Epithelial cell of prostate (primary cell): ENCODE results near the gene WDR27.

Source experiments
- DNase-seq: peaks from one replicate; pipeline ENCODE4 v3.0.0-alpha.2; 2011; ENCODE audit warnings: low read depth, low spot score
- H3K27ac ChIP-seq: fragments of 450-650 bp; 2 replicates; pipeline ENCODE4 v1.5.1; 2017; ENCODE audit warnings: mild to moderate bottlenecking

Gene WDR27

DNA sequence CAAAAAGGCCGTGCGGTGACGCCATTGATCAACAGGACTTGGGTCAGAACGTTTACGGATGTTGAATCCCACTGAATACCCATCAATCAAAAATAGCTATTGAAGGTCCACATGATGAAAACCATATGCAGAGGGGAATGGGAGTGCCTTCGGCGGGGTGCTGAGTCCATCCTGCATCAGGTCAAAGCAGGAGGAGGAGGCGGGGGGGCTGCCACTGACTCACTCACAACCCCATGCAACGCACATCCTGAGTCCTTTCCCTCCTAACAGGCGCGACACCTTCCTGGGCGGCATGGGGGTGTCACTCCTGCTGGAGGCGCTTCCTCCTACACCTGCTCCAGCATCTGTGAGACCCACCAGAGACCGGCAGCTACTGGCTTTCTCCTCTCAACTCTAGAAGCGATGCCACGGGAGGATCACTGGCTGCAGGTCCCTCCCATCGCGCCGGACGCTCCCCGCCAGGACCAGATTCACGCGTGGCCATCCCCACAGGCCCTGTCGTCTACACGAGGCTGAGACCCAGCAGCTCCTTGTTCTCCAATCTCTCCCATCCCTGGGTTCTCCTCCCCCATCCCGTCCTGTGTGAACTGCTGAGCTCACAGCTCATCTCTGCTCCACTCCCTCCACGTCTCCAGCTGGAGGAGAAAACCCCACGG, 277.6 kb downstream of the WDR27 start:
- H3K27ac ChIP-seq = no peak overlapping the region
- DNase-seq = no peak

DNA sequence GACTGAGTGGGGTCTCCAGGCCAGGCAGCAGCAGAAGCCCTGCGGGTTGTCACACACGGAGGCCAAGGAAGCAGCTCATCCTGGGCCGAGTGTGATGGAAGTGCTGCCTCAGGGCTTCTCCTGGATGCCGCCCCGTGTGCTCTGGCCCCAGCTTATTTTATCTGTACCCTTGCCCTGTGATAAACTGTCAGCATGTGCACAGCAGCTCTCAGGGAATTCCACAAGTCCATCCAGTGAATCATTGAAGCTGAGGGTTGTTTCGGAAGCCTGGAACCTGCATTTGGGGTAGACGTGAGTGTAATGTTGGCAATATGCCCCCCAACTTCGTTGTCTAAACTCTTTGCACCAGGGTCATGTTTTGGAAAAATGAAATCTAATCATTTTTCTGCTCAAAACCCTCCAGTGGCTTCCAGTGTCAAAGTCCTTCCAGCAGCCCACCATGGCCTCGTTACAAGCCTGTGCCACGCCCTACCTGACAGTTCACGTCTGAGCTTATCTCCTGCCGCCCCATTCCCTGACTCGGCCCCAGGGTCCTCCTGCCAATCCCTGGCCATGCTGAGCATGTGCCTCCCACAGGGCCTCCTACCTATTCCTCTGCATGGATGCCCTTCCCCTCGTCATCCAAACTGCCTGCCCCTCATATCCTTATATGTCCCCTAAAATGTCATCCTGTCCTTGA, 280.1 kb downstream of the WDR27 start:
- no peak for DNase-seq
- no peak overlapping the region for H3K27ac ChIP-seq

DNA sequence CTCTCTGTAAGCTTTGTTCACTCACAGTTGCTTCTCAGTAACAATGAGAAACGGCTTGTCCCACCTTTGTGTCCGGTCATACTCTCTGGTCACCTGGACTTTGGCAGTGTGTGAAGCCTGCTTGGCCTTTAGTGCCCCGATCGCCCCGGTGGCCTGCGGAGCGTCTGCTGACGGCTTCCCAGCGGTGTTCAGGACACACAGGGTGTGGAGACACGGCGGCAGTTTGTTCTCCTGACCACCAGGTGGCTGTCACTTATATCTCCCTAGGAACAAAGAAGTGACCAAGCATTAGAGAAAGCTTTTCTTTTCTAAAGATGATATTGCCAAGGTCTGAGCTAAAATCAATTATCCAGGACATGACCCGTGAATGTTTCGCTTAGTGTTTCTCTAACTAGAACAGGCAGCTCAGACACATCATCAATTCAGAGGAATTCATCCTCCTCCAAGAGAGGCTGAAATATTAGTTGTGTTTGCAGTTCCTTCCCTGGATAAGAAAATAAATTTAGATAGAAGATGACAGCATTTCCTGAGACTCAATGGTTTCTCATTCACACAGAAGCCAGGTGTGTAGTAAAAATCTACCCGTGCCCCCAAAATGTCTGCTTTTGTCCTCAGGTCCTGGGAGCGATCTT, 280.8 kb downstream of the WDR27 start:
- DNase-seq = no peak
- H3K27ac ChIP-seq = no peak overlapping the region

DNA sequence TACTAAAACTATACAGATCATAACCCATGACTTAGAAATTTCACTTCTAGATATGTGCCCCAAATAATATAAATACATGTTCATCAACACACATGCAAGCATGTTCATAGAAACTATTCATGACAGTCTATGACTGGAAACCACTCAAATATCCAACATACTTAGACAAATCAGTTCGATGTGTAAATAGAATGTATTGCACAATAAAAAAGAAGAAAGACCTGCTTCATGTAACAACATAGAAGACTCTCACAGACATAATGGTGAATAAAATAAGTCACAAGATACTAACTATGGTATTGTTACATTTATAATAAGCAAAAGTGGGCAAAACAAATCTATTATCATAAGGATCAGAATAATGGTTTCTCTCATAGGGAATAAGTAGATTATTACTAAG, 284.7 kb downstream of the WDR27 start:
- no peak for DNase-seq
- H3K27ac ChIP-seq = no peak overlapping the region

DNA sequence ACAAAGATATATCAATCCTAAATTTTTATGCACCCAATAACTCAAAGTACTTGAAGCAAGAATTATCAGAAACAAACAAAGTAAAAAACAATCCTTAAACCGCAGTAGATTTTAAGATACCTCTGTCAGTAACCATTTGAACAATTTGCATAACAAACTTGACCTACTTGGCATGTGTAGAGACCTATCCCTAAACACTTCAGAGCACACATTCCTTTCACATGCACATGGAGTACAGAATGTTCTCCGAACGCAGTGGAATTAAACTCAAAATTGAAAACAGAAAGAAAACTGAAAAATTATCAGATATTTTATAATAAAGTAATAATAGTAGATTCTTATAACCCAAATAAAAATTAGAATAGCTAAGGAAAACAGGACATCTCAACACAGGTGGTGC, 285.6 kb downstream of the WDR27 start:
- H3K27ac ChIP-seq = no peak overlapping the region
- no peak for DNase-seq

DNA sequence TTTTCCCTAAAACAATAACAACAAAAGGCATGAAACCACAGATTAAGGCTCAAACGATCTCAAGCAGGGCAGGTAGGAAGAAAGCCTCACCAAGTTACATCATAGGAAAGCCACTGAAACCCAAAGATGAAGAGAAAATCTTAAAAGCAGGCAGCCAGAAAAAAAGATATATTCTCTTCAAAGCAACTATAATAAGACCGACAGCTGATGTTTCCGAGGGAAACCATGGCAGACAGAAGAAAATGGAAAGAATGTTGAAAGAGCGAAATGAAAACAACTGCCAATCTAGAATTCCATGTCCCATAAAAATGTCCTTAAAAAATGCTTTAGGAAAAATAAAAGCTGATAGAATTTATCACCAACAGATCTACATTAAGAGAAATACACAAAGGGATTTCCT, 286.6 kb downstream of the WDR27 start:
- H3K27ac ChIP-seq = no peak overlapping the region
- DNase-seq = no peak

DNA sequence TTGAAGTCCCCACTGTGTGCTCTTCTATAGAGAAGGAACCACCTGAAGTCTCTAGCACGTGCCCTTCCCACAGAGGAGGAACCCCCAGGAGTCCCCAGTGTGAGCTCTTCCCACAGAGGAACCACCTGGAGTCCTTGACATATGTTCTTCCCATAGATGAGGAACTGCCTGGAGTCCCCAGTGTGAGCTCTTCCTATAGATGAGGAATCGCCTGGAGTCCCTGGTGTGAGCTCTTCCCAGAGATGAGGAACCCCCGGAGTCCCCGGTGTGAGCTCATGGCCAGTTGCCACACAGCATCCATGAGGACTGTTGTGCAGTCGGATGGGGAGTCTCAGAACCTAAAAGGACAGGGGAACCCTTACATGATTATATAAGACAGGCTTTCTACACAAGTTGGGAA, 290.1 kb downstream of the WDR27 start:
- H3K27ac ChIP-seq = no peak overlapping the region
- no peak for DNase-seq

DNA sequence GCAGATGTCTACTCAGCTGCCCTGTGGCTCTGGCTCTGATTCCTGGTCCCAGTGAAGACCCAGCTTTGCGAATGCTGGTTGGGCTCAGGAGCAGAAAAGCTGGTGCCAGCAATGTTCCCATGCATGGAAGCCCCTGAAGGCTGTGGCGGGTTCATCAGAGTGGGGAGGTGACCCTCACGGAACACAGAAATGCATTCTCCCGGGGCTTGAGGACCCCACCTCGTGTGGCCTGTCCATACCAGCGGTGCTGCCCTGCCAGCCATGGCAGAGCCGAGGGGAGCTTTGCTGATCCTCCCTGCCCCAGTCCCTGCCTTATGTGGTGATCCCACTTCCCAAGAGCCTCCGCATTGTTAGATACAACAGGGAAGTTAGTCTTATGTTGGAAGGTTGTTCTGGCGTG, 290.5 kb downstream of the WDR27 start:
- no peak for DNase-seq
- H3K27ac ChIP-seq = no peak overlapping the region

DNA sequence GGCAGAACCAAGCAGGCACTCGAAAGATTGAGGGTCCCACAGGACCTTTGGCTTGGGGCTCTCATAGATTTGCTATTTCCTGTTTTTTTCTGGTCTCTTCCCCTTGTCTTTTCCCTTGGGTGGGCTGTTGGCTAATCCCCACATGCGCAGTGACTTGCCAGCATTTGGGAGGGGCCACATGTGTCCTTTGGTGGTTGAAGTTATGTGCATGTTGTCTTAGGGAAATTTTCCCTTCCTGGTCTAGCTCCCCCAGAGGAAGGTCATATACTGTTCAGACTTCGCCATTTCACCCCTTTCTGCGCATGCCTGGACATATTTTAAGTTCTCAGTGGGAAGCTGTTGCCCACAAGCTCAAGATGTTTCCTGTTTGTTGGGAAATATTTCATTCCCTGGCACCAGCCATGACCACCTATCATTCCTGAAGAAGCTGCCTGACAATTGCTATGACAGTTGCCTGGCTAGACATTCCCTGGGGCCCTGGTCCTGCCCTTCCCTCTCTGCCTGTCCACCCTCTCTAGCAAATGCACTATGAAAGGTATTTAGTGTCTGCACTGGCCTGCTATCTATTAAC, 292.0 kb downstream of the WDR27 start:
- no peak for DNase-seq
- no peak overlapping the region for H3K27ac ChIP-seq

DNA sequence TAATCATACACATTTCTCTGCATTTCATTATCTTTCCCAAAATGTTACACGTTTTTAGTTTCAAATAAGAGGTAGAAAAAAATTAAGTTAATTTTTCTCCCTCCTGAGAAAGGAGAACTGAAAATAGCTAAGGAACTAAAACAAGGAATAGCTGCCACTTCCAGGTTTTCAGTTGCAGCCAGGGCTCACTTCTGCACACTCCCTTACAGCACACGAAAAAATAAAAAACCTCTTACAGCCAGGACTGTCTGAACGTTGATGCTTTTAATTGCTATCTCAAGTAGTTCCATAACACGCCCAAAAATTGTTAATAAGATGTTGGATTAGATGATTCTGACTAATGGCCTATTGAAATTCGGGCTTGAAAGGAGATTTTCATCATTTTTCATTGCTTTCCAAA, 294.5 kb downstream of the WDR27 start:
- H3K27ac ChIP-seq = no peak overlapping the region
- no peak for DNase-seq
